GM21619 (cell line): Measurements from ENCODE around the gene DTWD1.
"Not testable (repeated sequence)": the region's sequence is repeated elsewhere in the genome, so short reads cannot be mapped to it uniquely, and the experiment has no call there.

Source experiments
- ATAC-seq: cut with Tn5 transposase; IDR thresholded peaks from one replicate; pipeline ENCODE4 v1.9.1; 2021; ENCODE audit not compliant: unreplicated experiment

Gene DTWD1

DNA sequence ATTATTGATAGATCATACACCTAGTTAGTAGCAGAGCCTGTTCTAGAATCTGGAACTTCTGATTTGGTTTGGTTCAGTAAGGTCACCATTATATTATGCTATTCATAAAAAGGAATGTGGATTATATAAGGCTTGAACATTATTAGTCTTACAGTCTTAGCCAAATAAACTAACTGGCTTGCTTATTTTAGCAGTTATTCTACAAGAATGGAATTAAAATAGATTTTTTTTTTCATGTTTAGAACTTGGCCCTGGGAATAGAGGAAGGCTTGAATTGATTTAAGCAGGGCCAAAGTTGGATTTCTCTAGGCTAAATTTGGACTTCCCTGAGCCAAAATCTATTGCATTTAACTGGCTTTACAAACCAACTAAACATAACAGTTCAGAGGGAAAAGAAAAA, 24.4 kb downstream of the DTWD1 start:
- ATAC-seq = no peak

DNA sequence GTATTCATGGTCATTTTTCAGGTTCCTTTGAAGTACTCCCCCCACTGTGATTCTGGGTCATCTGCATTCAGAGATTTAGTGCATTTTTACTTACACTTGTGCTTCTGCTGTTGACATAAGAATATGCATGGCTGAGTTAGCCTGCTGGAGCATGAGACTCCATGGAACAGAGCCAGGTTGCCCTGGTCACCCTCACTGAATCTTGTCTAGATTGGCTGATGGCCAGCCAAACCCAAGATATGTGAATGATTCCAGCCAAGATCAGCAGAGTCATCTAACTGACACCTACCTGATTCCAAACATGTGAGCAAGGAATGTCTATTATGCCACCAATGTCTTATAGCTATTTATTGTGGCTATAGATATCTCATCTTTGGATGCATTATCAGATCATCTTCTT, 25.1 kb downstream of the DTWD1 start:
- ATAC-seq = no peak

DNA sequence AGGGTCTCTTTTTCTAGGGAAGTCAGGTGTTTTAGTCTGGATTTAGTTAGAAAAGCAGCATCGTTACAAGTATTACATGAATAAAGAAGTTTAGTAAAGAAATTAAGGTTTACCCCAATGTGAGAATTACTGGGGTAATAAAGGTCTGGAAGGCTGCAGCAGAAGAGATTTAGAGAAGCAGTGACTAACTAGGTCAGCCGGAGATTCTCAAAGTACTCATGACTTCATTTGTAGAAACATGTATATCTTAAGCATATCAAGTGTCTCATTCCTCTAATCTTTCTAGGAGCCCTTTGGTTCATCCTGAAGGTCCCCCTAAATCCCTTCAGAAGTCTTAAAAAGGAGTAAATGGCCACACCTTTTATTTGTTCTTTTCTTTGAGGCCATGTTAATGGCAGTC, 26.0 kb downstream of the DTWD1 start:
- ATAC-seq = no peak

DNA sequence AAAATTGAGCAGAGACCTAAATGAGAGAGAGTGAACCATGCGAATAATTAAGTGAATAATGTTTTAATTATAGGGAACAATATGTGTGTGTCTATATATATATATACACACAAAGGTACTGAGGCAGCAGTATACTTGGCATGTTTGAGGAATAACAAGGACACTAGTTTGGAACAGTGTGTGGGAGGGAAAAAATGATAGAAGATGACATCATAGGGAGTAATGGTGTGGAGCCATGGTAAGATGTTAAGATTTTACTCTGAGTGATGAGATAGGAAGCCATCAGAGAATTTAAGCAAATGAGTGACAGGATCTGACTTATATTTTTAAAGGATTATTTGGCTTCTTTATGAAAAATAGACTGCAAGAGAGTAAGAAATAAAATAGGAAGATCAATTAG, 29.1 kb downstream of the DTWD1 start:
- no peak for ATAC-seq

DNA sequence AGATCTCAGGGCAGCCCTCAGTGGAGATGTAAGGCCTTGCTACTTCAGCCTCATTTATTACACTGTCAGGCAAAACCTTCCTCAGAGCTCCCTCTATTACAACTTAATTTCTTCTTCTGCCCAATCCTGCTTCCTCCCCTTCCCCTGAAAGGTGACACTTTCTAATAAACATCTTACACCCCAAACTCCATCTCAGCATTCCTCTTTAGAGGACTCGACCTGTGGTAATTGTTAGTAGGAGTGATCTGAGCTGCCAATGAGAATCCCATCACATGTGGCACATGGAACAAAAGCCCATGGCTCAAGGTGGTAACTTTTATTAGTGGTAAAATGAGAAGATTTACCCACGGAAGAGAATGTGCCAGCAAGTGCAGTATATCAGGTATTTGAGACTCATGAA, 29.8 kb downstream of the DTWD1 start:
- ATAC-seq = no peak

DNA sequence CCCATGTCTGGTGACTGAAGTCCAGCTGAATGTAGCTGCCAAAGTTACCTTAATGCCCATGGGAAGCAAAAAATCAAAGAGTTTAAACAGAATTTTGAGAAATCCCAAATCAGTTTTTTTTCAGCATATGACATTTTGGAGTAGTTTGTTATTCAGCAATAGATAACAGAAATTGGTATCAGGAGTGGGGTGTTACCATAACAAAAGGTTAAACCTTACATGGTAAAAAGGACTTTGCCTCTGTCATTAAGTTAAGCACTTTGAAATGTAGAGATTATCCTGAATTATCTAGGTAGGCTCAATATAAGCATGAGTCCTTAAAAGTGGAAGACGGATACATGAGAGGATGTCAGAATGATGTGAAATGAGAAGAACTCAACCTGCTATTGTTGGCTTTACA, 32.1 kb downstream of the DTWD1 start:
- ATAC-seq = no peak

DNA sequence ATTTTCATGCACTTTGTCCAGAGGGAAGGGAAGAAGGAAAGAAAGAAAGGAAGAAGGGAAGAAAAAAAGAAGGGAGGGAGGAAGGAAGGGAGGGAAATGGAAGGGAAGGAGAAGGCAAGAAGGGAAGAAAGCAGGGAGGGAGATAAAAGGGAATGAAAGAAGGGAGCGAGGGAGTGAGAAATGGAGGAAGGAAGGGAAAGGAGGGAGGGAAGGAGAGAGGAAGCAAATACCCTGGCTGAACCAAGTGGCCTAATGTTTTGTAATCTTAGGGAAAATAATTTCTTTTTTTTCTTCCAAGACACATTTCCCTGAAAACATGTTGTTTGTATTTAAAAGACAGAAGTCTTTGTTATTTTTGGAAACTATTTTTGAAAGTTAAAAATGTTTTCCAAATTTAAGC, 35.9 kb downstream of the DTWD1 start:
- no peak for ATAC-seq

DNA sequence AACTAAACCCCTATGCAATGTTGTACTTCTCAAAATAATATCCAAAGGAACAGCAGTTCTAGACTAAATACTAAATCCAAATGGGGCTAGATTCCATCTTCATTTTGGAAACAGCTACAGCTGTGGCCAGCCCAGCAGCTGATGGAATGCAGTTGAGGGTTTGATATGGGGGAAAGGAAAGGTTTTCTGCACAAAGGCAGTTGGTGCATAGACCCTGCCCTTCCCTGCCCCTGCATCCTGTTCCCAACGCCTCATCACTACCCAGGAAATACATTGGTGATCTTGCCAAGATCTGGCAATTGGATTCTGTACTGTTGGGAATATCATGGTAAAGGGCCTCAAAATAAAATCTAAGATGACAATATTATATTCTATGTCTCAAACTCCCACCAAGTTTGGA, 43.9 kb downstream of the DTWD1 start:
- ATAC-seq = no peak

DNA sequence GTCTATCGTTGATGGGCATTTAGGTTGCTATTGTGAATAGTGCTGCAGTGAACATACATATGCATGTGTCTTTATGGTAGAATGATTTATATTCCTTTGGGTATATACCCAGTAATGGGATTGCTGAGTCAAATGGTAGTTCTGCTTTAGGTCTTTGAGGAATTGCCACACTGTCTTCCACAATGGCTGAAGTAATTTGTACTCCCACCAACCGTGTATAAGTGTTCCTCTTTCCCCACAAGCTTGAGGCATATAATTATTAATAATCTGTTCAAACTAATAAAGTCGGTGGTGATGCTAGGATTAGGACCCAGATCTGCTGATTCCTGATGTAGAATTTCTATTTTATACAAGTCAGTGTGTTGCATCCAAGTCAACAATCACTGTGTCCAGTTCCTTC, 45.6 kb downstream of the DTWD1 start:
- ATAC-seq = not testable (repeated sequence)

DNA sequence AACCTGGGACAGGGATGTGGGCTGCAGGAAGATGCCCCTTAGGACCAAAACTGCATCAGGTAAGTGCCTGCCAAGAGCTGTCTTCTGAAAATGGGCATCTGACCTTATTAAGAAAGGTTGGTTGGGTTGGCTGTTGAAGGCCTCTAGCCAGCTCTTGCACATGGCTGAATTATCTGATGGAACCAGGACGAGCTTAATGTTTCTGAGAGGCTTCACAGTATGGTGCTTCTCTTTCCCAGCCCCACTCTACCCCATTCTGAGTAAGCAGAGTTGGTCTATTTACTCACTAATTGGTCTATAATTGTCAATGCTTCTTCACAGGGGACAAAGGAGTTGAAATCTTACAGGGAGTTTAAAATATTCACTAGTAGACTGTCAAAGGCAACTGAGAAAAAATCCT, 48.4 kb downstream of the DTWD1 start:
- ATAC-seq = no peak

DNA sequence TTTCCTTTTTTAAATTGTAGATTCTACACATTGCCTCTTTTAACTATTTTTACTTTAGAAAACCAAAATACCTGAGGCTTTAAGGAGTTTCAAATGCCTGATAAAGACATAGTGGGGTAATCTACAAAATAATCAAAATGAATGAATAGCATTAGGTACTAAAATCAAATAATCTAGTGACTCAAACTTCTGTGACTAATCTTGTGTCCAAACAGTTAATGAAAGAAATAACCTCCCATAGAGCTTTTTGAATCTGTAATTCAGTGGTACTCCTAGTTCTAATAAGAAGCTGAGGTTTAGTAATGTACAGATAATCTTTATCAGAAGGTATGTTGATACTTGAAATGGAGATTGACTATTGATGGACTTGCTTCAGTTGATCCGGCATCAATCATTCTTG, 53.0 kb downstream of the DTWD1 start:
- ATAC-seq = no peak

DNA sequence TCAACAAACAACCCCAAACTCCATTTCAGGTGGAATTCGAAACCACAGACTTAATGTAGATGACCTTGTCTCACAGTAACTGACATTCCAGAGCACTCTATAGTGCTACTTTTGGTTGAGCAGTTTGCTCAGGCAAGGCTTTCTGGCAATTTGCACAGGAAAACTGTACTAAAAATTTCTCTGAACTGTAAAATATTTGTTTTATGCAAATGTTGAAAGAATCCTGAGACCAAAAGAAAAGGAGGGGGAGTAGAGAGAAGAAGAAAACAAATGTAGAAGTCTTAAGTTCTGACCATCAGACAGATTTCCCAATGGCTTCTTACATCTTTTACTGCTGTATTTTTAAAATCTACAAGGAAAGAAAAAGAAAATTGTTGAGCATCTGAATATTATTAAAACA, 53.5 kb downstream of the DTWD1 start:
- no peak for ATAC-seq

DNA sequence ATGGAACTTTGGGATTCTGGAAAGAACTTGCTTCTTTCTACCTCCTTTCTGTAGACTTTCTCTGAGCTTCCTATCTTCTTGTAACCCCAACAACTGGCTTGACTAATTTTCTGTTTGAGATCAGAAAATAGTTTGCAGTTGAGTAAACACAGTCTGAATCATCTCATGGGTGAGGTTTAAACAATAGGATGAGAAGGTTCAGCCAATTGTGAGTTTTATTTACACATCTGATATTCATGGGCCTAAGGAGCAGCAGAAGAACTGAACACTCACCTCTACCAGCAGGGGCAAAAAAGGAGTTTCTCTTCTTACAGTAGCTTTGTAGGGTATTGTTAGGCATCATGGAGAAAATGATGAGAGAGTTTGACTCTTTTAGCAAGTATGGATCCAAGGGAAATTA, 54.2 kb downstream of the DTWD1 start:
- no peak for ATAC-seq

DNA sequence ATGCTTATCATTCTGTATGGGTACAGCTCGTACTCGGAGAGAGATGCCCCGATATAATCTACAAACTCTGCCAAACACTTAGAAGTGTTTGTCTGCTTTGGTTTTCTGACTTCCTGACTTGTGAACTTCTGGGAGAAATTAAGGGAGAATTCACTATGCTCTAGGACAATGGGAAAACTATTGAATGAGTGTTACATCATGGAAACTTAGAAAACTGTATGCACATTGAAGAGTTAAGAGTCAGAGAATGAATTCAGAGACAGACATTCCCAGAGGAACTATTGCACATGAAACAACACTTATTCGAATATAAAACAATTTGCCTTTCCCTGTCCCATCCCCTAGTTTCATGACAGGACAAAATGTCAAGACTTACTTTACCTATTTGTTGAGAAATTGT, 57.8 kb downstream of the DTWD1 start:
- ATAC-seq = no peak

DNA sequence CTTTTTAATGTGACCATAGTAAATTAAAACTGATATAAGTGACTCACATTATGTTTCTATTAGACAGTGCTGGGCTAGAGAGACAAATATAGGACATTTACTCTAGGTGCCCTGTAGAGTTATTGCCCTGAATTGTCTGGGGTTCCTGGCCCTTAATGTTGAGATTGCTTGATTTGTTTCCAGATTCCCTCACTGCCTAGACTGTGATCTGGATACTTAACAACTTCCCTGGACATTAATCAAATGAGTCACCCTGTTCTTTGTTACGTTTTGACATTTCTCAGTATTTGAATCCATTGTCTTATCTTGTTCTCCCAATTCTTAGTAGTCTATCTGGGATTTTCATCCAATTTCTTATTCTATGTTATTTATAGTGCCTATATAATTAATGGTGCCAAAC, 65.8 kb downstream of the DTWD1 start:
- ATAC-seq = no peak

DNA sequence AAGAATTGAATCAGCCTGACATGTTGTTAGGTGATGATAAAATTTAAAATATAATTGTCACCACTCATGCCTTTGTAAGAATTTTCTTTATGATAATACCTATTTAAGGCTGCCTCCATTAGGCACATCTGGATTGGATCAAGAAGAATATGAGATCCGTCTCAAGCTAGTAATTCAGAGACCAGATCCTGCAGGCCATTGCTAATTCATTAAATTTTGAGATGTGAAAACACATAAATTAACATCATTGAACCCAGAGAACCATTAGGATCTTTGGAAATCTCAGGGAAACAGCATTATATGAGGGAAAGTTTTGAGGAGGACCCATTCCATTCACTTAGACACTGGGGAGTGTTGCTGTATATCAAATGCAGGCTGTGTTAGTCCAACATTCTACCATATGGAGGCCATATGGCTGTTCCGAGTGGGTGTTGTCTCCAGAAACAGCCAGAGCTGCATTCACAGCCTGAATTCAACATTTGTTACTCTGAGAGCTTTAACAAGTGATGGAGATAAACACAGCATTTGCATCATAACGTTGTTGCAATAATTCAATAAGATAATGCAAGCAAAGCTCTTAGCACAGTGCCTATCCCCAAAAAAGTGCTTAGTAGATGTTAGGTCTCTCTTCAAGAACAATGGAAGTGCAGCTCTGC, 67.4 kb downstream of the DTWD1 start:
- ATAC-seq = no peak

DNA sequence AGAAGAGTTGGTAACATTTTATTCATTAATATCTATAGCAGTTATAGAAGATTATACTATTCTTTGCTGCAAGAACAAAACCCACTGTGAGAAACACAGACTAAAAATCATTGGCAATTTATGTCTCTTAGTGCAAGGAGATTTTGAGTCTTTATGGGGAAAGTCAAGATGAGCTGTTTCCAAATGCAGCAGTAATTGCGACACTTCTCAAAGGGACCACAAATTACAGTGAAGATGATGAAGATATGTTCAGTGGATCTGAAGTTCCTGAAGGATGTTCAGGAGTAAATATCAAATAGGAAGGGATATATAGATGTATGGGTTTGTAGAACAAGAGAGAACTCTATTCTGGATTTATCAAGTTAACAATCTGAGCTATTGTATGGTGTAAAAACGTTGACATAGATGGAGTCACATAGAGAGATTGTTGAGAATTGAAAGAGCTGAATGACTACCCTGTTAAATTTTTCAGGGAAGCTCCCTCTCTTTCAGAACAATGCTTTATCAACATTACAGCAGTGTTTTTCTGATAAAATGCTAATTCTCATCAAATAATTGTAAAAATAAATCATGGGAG, 71.8 kb downstream of the DTWD1 start:
- no peak for ATAC-seq

DNA sequence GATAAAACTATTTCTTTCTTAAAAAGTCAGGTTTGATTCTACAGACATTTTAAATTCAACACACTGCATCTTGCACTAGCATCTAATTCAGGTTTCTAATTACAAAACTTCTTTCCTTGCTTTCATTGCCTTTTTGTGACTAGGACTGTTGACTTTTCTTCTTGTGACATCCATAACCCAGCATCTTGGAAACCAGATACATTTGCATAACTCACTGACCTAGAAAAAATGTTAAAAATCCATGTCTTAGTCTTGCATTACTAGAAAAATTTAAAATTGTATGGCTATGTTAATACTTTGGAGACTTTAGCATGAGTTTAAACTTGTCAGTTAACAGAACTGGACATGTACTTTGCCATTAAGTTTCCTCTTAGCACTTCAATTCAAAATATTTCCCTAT, 72.7 kb downstream of the DTWD1 start:
- ATAC-seq = no peak

DNA sequence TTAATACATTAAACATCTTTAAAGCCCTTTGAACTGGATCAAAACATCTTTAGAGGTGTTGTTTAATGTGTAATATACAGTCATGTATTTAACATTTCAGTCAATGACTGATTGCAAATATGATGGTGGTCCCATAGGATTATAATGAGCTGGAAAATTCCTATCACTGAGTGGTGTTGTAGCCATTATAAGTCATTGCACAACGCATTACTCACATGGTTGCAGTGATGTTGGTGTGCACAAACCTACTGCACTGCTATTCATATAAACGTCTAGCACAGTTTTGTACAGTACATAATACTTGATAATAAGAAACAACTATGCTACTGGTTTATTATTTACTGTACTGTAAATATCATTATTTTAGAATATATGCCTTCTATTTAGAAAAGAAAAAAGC, 75.6 kb downstream of the DTWD1 start:
- no peak for ATAC-seq

DNA sequence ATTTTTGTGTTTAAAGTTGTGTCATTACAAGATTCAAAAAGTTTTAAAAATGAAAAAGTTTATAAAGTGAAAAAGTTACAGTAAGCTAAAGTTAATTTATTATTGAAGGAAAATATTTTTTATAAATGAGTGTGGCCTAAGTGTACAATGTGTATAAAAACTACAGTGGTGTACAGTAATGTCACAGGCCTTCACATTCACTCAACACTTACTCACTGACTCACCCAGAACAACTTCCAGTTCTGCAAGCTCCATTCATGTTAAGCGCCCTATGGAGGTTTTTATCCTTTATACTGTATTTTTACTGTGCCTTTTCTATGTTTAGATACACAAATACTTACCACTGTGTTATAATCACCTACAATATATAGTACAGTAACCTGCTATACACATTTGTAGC, 76.3 kb downstream of the DTWD1 start:
- ATAC-seq = no peak

DNA sequence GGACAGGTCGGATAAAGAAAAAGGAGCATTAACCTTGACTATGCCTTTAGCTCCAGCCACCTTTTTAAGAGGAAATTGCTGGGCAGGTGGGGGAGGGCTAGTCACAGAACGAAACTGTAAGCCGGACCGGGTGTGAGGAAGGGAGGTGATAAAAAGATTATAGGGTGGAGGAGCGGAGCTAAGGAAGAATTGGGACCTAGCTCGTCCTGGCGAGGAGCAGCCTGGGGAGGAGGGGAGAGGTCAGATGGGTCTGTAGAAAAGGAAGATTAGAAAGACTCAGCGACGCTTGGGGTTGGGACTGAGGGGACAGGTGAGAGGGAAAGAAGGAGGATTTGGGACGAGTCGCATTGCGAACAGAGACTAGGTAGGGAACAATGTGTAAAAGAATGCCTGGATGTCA, 82.1 kb downstream of the DTWD1 start:
- ATAC-seq = not testable (repeated sequence)
